Lower leg skin (tissue), 3 donors: ENCODE measurements around the gene IQGAP3.

Source experiments
- CTCF ChIP-seq, 3 donors: fragments of 450-650 bp; IDR thresholded peaks; one replicate each; pipeline ENCODE4 v1.5.1; 2016; ENCODE audit warnings: antibody characterized with exemption in 3 of 3, mild to moderate bottlenecking in 3 of 3, moderate library complexity in 2 of 3
- POLR2A ChIP-seq, 2 donors: fragments of 450-650 bp; IDR thresholded peaks; one replicate each; pipeline ENCODE4 v1.6.1; 2016 to 2017; ENCODE audit warnings: antibody characterized with exemption in 2 of 2, mild to moderate bottlenecking in 1 of 2, moderate library complexity in 1 of 2

GRCh38 chr1:156489166-156489934, 83.0 kb downstream of the IQGAP3 start:
- TF ChIP-seq CTCF (IDR thresholded peaks at IDR 0.05): no peak
- TF ChIP-seq POLR2A (IDR thresholded peaks at IDR 0.05): no peak
